NCI-H1092 (cell line): ENCODE measurements around the gene CD44.

Experiments used
- DNase-seq: peaks from one replicate; lab custom pipeline; 2025; lab: John Stamatoyannopoulos, UW

Gene CD44

GRCh38 chr11:35237860-35238715, 99.1 kb downstream of the CD44 start:
- DNase-seq, result peak; percentile 63

GRCh38 chr11:35238882-35239281, 99.9 kb downstream of the CD44 start:
- DNase-seq, result no peak

GRCh38 chr11:35239471-35240075, 100.6 kb downstream of the CD44 start:
- no peak for DNase-seq

GRCh38 chr11:35241083-35241482, 102.1 kb downstream of the CD44 start:
- no peak for DNase-seq

- DNase-seq, result no peak
Observed at GRCh38 chr11:35241531-35241930, 102.6 kb downstream of the CD44 start.

- DNase-seq, result no peak
Observed at GRCh38 chr11:35242412-35243242, 103.7 kb downstream of the CD44 start.

GRCh38 chr11:35243774-35244173, 104.8 kb downstream of the CD44 start:
- no peak for DNase-seq

GRCh38 chr11:35245056-35245455, 106.1 kb downstream of the CD44 start:
- DNase-seq, result no peak

- DNase-seq, result no peak
Observed at GRCh38 chr11:35245786-35246185, 106.8 kb downstream of the CD44 start.

GRCh38 chr11:35246745-35247144, 107.8 kb downstream of the CD44 start:
- DNase-seq, result no peak

GRCh38 chr11:35247428-35247827, 108.5 kb downstream of the CD44 start:
- DNase-seq, result no peak

GRCh38 chr11:35247863-35248262, 108.9 kb downstream of the CD44 start:
- DNase-seq, result no peak

GRCh38 chr11:35248558-35249323, 109.8 kb downstream of the CD44 start:
- DNase-seq, result no peak

GRCh38 chr11:35250192-35250591, 111.2 kb downstream of the CD44 start:
- no peak for DNase-seq

GRCh38 chr11:35250621-35251020, 111.7 kb downstream of the CD44 start:
- no peak for DNase-seq

GRCh38 chr11:35253237-35253636, 114.3 kb downstream of the CD44 start:
- no peak for DNase-seq

GRCh38 chr11:35255514-35255913, 116.5 kb downstream of the CD44 start:
- no peak for DNase-seq

GRCh38 chr11:35256296-35256695, 117.3 kb downstream of the CD44 start:
- no peak for DNase-seq

GRCh38 chr11:35257281-35257680, 118.3 kb downstream of the CD44 start:
- DNase-seq, result no peak

GRCh38 chr11:35259529-35259928, 120.6 kb downstream of the CD44 start:
- DNase-seq, result no peak

GRCh38 chr11:35260342-35260985, 121.5 kb downstream of the CD44 start:
- no peak for DNase-seq
